Endodermal cell (in vitro differentiated cells): ENCODE results near the gene TGFBR3. TPM values are rescaled to one million over a fixed set of nuclear protein-coding genes. Genes with fewer than 3 reads are reported as not detected.

Experiments used
- DNase-seq: peaks from one replicate; pipeline ENCODE4 v3.0.0-alpha.2; 2017
- H3K27ac ChIP-seq: 2 replicates; pipeline ENCODE4 v1.5.1; 2013; ENCODE audit warnings: mild to moderate bottlenecking, low read depth, low read length, moderate library complexity
- H3K27me3 ChIP-seq: 2 replicates; pipeline ENCODE4 v1.6.1; 2013; ENCODE audit warnings: mild to moderate bottlenecking, low read length, moderate library complexity; ENCODE audit not compliant: insufficient read depth, control insufficient read depth, poor library complexity, severe bottlenecking
- H3K36me3 ChIP-seq: 2 replicates; pipeline ENCODE4 v1.7.0; 2013; ENCODE audit warnings: mild to moderate bottlenecking, low read length, moderate library complexity; ENCODE audit not compliant: control insufficient read depth, insufficient read depth
- H3K4me1 ChIP-seq: one replicate; pipeline ENCODE4 v1.7.0; 2013; ENCODE audit warnings: low read length; ENCODE audit not compliant: control insufficient read depth, insufficient read depth
- H3K4me3 ChIP-seq: 2 replicates; pipeline ENCODE4 v1.5.1; 2013; ENCODE audit warnings: mild to moderate bottlenecking, low read length, moderate library complexity
- H3K9ac ChIP-seq: 2 replicates; pipeline ENCODE4 v1.6.1; 2013; ENCODE audit warnings: mild to moderate bottlenecking, low read length, moderate library complexity; ENCODE audit not compliant: poor library complexity, severe bottlenecking; ENCODE audit errors: extremely low read depth
- H3K9me3 ChIP-seq: 2 replicates; pipeline ENCODE4 v1.6.1; 2013; ENCODE audit warnings: mild to moderate bottlenecking, low read length, moderate library complexity; ENCODE audit not compliant: control insufficient read depth
- H3K27ac Mint-ChIP-seq: 2 replicates; pipeline ENCODE4 v1.8.0; 2020; ENCODE audit warnings: mixed read lengths
- H3K27me3 Mint-ChIP-seq: 2 replicates; pipeline ENCODE4 v1.8.0; 2021; ENCODE audit warnings: mild to moderate bottlenecking, mixed read lengths; ENCODE audit not compliant: insufficient read depth
- H3K36me3 Mint-ChIP-seq: 2 replicates; pipeline ENCODE4 v1.8.0; 2020; ENCODE audit warnings: low read depth, mixed read lengths
- H3K4me1 Mint-ChIP-seq: 2 replicates; pipeline ENCODE4 v1.8.0; 2020; ENCODE audit warnings: mixed read lengths
- H3K4me3 Mint-ChIP-seq: 2 replicates; pipeline ENCODE4 v1.8.0; 2020; ENCODE audit warnings: mild to moderate bottlenecking, moderate library complexity, mixed read lengths
- H3K9me3 Mint-ChIP-seq: 2 replicates; pipeline ENCODE4 v1.8.0; 2020; ENCODE audit warnings: mild to moderate bottlenecking, mixed read lengths
- CTCF ChIP-seq: fragments of 200-600 bp; sonication (generic); conservative IDR thresholded peaks from 2 replicates; pipeline ENCODE4 v1.5.0; 2021; ENCODE audit warnings: antibody characterized with exemption, mild to moderate bottlenecking
- WGBS, 2 experiments: methylation state at CpG; one replicate each; pipeline versions ENCODE4 v1.1.5 to v1.1.7; 2013; ENCODE audit warnings: missing lambda C conversion rate in 2 of 2, mixed read lengths in 1 of 2; ENCODE audit not compliant: insufficient coverage in 1 of 2, insufficient read length in 1 of 2; 5-methylcytosine and 5-hydroxymethylcytosine counted together
- total RNA-seq, 2 donors: library from RNA; stranded (reverse); fragmentation: NEBNext Ultra II Directional in 1 of 2; extraction: Animal tissue kit (Norgen Biotek cat#: 25700) in 1 of 2; gene quantifications; 2 replicates in 1 of 2; 3 replicates in 1 of 2; pipeline ENCODE4 v1.2.1, GENCODE V29; 2021

Gene TGFBR3
- total RNA-seq, 2 donors from 2014 or later = 8.1 to 8.5 TPM

- Mint-ChIP-seq H3K36me3 (no peaks in the 10 kb centered on the region), H3K27ac (no peak overlapping the region), H3K9me3 (no peaks in the 10 kb centered on the region), H3K4me3 (no peak overlapping the region), H3K27me3 (peaks cover 65% of the 10 kb centered on the region), H3K4me1 (peaks cover 10% of the 10 kb centered on the region)
- Histone ChIP-seq H3K9me3 (no peaks in the 10 kb centered on the region), H3K4me1 (no peaks in the 10 kb centered on the region), H3K27me3 (peaks cover 48% of the 10 kb centered on the region), H3K27ac (no peak overlapping the region), H3K9ac (no peak overlapping the region), H3K36me3 (no peaks in the 10 kb centered on the region), H3K4me3 (no peak overlapping the region)
- WGBS, 2 experiments = 74 to 93% methylated on average over 3 of the region's 3 CpGs
- no peak for DNase-seq
- no peak for TF ChIP-seq CTCF
Measured at GRCh38 chr1:91881280-91881679, 4.7 kb downstream of the TGFBR3 start.

- Histone ChIP-seq H3K27me3 (peaks cover 46% of the 10 kb centered on the region), H3K27ac (no peak overlapping the region), H3K4me1 (no peaks in the 10 kb centered on the region), H3K9me3 (no peaks in the 10 kb centered on the region), H3K4me3 (no peak overlapping the region), H3K36me3 (no peaks in the 10 kb centered on the region), H3K9ac (no peak overlapping the region)
- Mint-ChIP-seq H3K27ac (no peak overlapping the region), H3K36me3 (no peaks in the 10 kb centered on the region), H3K4me3 (no peak overlapping the region), H3K27me3 (peaks cover 71% of the 10 kb centered on the region), H3K4me1 (peaks cover 13% of the 10 kb centered on the region), H3K9me3 (no peaks in the 10 kb centered on the region)
- TF ChIP-seq CTCF = no peak
- no peak for DNase-seq
Measured at GRCh38 chr1:91879733-91880132, 6.2 kb downstream of the TGFBR3 start.

GRCh38 chr1:91877574-91878208, 8.3 kb downstream of the TGFBR3 start:
- Mint-ChIP-seq H3K36me3 (no peaks in the 10 kb centered on the region), H3K27me3 (peaks cover 63% of the 10 kb centered on the region), H3K4me1 (peaks cover 12% of the 10 kb centered on the region), H3K27ac (no peak overlapping the region), H3K9me3 (no peaks in the 10 kb centered on the region), H3K4me3 (no peak overlapping the region)
- Histone ChIP-seq H3K9me3 (no peaks in the 10 kb centered on the region), H3K27me3 (peaks cover 32% of the 10 kb centered on the region), H3K4me1 (no peaks in the 10 kb centered on the region), H3K4me3 (no peak overlapping the region), H3K27ac (no peak overlapping the region), H3K9ac (no peak overlapping the region), H3K36me3 (no peaks in the 10 kb centered on the region)
- TF ChIP-seq CTCF = no peak
- no peak for DNase-seq
- 88 to 90% methylated on average over 2 to 5 of the region's 5 CpGs for WGBS, 2 experiments
